Dendritic cell treated with granulocyte-macrophage colony-stimulating factor and Interleukin-4, amounts not matched to agents 40 ng/mL and 50 ng/mL, for 4 days (primary cell): ENCODE results near the gene AKAP13.
A peak's percentile ranks its signal among the peaks of the same experiment; 100 is the strongest.

Experiments
- H3K27ac Mint-ChIP-seq: one replicate; pipeline ENCODE4 v1.8.0; 2022; ENCODE audit warnings: mild to moderate bottlenecking, mixed read lengths
- H3K27me3 Mint-ChIP-seq: one replicate; pipeline ENCODE4 v1.8.0; 2022; ENCODE audit warnings: mild to moderate bottlenecking, mixed read lengths
- H3K36me3 Mint-ChIP-seq: one replicate; pipeline ENCODE4 v1.8.0; 2022; ENCODE audit warnings: low read depth, mixed read lengths
- H3K4me1 Mint-ChIP-seq: one replicate; pipeline ENCODE4 v1.8.0; 2022; ENCODE audit warnings: low read depth, mixed read lengths
- H3K4me3 Mint-ChIP-seq: one replicate; pipeline ENCODE4 v1.8.0; 2022; ENCODE audit warnings: mild to moderate bottlenecking, moderate library complexity, mixed read lengths
- H3K9me3 Mint-ChIP-seq: one replicate; pipeline ENCODE4 v1.8.0; 2022; ENCODE audit warnings: mixed read lengths
- intact Hi-C: fragments of 100-400 bp; cut with micrococcal nuclease; formaldehyde crosslinking; loops from one replicate; pipeline ENCODE4 v1.15.0; 2022

AKAP13 gene

DNA sequence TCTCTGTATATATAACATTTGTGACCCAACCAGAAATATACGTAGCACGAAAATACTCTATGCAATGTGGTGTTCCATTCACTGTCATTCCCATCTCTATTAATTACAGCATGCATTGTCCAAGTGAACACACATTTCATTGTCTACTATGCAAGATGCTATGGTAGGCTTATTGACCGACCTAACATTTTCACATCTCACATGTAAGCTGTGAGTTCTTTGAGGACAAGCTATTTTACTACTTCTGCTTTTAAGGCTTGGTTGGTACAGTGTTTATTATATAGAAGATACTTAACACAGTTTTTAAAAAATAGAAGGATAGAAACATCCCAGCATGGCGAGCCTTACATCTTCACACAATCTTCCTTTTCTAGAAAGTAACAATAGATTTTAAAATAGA, 249.9 kb downstream of the AKAP13 start:
- peaks cover 34% of the 10 kb centered on the region for H3K36me3 Mint-ChIP-seq
- no peaks in the 10 kb centered on the region for H3K9me3 Mint-ChIP-seq
- peaks cover 52% of the 10 kb centered on the region for H3K4me1 Mint-ChIP-seq
- H3K27ac Mint-ChIP-seq: no peak overlapping the region
- intact Hi-C loops: no loop called here
- no peak overlapping the region for H3K4me3 Mint-ChIP-seq
- H3K27me3 Mint-ChIP-seq: no peaks in the 10 kb centered on the region

DNA sequence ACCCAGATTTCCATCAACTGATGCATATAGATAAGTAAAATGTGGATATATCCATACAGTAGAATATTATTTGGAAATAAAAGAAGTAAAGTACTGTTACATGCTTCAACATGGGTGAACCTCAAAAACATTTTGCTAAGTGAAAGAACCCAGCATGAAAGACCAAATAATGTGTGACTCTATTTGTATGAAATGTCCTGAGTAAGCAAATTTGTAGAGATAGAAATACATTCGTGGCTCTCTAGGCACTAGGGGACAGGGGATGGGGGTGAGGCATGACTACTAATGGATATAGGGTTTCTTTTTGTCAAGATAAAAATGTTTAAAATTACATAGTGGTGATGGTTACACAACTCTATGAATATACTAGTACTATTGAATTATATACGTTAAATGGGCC, 250.6 kb downstream of the AKAP13 start:
- H3K4me3 Mint-ChIP-seq: no peak overlapping the region
- H3K9me3 Mint-ChIP-seq: no peaks in the 10 kb centered on the region
- intact Hi-C loops: no loop called here
- peak overlapping the region; percentile 60 for H3K27ac Mint-ChIP-seq
- H3K27me3 Mint-ChIP-seq: no peaks in the 10 kb centered on the region
- H3K36me3 Mint-ChIP-seq: peaks cover 27% of the 10 kb centered on the region
- H3K4me1 Mint-ChIP-seq: peaks cover 46% of the 10 kb centered on the region

DNA sequence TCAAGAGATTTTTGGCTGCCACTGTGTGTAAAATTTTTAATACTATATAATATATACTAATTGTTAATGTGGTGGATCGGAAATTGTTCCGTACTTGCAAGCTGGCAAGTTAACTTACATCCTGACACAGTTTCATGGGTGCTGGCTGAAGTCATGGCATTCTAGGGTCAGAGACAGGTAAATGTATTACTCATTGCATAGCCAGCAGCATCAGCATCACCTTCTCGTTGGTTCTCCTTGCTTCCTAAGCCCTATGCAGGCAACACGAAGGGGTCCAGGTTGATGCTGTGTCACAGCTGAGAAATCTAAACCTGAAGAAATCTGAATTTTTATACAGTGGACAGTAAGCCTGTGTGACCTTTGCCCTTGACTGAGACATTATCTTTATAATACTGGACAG, 251.6 kb downstream of the AKAP13 start:
- no peak overlapping the region for H3K4me3 Mint-ChIP-seq
- no peaks in the 10 kb centered on the region for H3K27me3 Mint-ChIP-seq
- H3K27ac Mint-ChIP-seq: no peak overlapping the region
- H3K36me3 Mint-ChIP-seq: peaks cover 25% of the 10 kb centered on the region
- H3K9me3 Mint-ChIP-seq: no peaks in the 10 kb centered on the region
- intact Hi-C loops: no loop called here
- peaks cover 43% of the 10 kb centered on the region for H3K4me1 Mint-ChIP-seq

GRCh38 chr15:85633859-85634258, 253.5 kb downstream of the AKAP13 start:
- Mint-ChIP-seq H3K27me3 (no peaks in the 10 kb centered on the region), H3K27ac (peak overlapping the region; percentile 49), H3K4me1 (peaks cover 35% of the 10 kb centered on the region), H3K9me3 (no peaks in the 10 kb centered on the region), H3K36me3 (peaks cover 15% of the 10 kb centered on the region), H3K4me3 (no peak overlapping the region)
- intact Hi-C loops: no loop called here

- intact Hi-C loops: no loop called here
- Mint-ChIP-seq H3K9me3 (no peaks in the 10 kb centered on the region), H3K4me3 (no peak overlapping the region), H3K27ac (no peak overlapping the region), H3K4me1 (peaks cover 20% of the 10 kb centered on the region), H3K36me3 (peaks cover 23% of the 10 kb centered on the region), H3K27me3 (no peaks in the 10 kb centered on the region)
These were observed 255.9 kb downstream of the AKAP13 start for GRCh38 chr15:85636351-85636750.

GRCh38 chr15:85639752-85640381, 259.5 kb downstream of the AKAP13 start:
- Mint-ChIP-seq H3K4me1 (peaks cover 27% of the 10 kb centered on the region), H3K9me3 (no peaks in the 10 kb centered on the region), H3K27ac (peak overlapping the region; percentile 50), H3K27me3 (no peaks in the 10 kb centered on the region), H3K4me3 (no peak overlapping the region), H3K36me3 (peaks cover 42% of the 10 kb centered on the region)
- intact Hi-C loops: no loop called here

GRCh38 chr15:85642065-85642692, 261.8 kb downstream of the AKAP13 start:
- H3K27me3 Mint-ChIP-seq: no peaks in the 10 kb centered on the region
- no peak overlapping the region for H3K4me3 Mint-ChIP-seq
- intact Hi-C loops: no loop called here
- peak overlapping the region; percentile 23 for H3K27ac Mint-ChIP-seq
- H3K9me3 Mint-ChIP-seq: no peaks in the 10 kb centered on the region
- H3K4me1 Mint-ChIP-seq: peaks cover 42% of the 10 kb centered on the region
- H3K36me3 Mint-ChIP-seq: peaks cover 53% of the 10 kb centered on the region

DNA sequence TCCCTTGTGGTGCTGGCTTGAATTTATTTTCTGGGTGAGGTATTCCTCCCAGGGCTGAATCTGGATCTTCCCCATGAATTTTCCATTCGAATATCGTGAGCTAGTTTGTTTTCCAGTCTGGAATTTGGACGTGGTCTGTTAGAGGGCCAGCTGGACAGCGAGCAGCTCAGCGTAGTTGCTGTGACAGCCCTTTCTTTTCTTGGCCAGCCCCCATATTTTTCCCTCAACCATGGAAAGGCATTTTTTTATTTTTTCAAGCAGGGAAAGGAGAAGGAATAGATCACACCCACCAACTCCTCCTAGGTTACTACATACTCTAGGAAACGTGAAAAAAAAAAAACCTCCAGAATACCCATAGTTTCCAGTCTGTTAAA, 262.3 kb downstream of the AKAP13 start:
- no peaks in the 10 kb centered on the region for H3K27me3 Mint-ChIP-seq
- H3K9me3 Mint-ChIP-seq: no peaks in the 10 kb centered on the region
- peak overlapping the region; percentile 23 for H3K27ac Mint-ChIP-seq
- no peak overlapping the region for H3K4me3 Mint-ChIP-seq
- peaks cover 47% of the 10 kb centered on the region for H3K4me1 Mint-ChIP-seq
- intact Hi-C loops: no loop called here
- peaks cover 58% of the 10 kb centered on the region for H3K36me3 Mint-ChIP-seq

DNA sequence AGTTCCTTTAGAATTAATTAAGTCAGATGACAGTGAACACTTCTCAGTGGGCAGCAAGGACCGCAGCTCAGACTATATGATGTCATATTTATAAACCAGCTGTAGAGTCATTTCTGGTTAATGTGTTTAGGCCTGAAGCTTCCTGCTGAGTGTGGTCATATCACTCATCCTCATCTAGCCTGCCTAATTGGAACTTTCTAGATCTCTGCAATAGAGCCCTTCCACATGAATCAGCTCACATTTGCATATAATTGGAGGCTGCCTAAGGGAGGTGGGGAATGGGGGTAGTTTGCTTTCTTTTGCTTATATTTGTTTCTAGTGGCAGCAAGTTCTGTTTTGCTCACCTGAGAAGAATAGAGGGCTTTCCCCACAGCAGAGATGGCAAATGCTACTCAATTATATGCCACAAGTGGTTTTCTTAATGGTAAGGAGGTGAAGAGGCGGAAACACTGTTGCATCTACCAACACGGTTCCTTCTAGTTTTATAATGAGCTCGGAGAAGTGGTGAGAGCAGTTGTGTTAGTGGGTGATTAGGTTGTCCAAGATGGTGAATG, 266.2 kb downstream of the AKAP13 start:
- intact Hi-C loops: no loop called here
- no peak overlapping the region for H3K4me3 Mint-ChIP-seq
- peak overlapping the region; percentile 81 for H3K27ac Mint-ChIP-seq
- H3K27me3 Mint-ChIP-seq: no peaks in the 10 kb centered on the region
- H3K36me3 Mint-ChIP-seq: peaks cover 45% of the 10 kb centered on the region
- peaks cover 55% of the 10 kb centered on the region for H3K4me1 Mint-ChIP-seq
- H3K9me3 Mint-ChIP-seq: no peaks in the 10 kb centered on the region

GRCh38 chr15:85649372-85649771, 269.0 kb downstream of the AKAP13 start:
- Mint-ChIP-seq H3K36me3 (peaks cover 49% of the 10 kb centered on the region), H3K27me3 (no peaks in the 10 kb centered on the region), H3K4me1 (peaks cover 50% of the 10 kb centered on the region), H3K9me3 (no peaks in the 10 kb centered on the region), H3K4me3 (peak overlapping the region; percentile 44), H3K27ac (peak overlapping the region; percentile 73)
- intact Hi-C loops: no loop called here

GRCh38 chr15:85651548-85651947, 271.1 kb downstream of the AKAP13 start:
- no peaks in the 10 kb centered on the region for H3K27me3 Mint-ChIP-seq
- no peak overlapping the region for H3K27ac Mint-ChIP-seq
- intact Hi-C loops: no loop called here

DNA sequence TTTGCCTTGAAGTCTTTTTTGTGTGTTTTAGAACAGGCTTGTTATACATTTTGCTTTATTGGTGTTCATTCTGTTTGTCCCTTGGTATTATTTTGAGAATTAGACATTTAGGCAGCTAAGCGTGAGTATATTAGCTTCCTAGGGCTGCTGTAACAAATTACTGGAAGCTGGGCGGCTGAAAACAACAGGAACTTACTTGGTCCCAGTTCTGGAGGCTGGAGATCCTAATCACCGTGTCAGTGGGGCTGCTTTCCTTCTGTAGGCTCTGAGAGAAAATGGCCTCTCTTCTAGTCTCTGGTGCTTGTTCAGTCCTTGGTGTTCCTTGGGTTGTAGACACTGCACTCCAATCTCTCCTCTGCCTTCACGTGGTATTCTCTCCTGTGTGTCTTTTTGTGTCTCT, 272.1 kb downstream of the AKAP13 start:
- Mint-ChIP-seq H3K36me3 (peaks cover 54% of the 10 kb centered on the region), H3K4me1 (peaks cover 27% of the 10 kb centered on the region), H3K4me3 (no peak overlapping the region), H3K27ac (peak overlapping the region; percentile 43), H3K27me3 (no peaks in the 10 kb centered on the region), H3K9me3 (no peaks in the 10 kb centered on the region)
- intact Hi-C loops: no loop called here

More at GRCh38 chr15:85651548-85651947, 271.1 kb downstream of the AKAP13 start:
- no peak overlapping the region for H3K4me3 Mint-ChIP-seq
- H3K36me3 Mint-ChIP-seq: peaks cover 54% of the 10 kb centered on the region
- H3K9me3 Mint-ChIP-seq: no peaks in the 10 kb centered on the region
- peaks cover 36% of the 10 kb centered on the region for H3K4me1 Mint-ChIP-seq

- H3K27ac Mint-ChIP-seq: no peak overlapping the region
- no peaks in the 10 kb centered on the region for H3K9me3 Mint-ChIP-seq
- H3K27me3 Mint-ChIP-seq: no peaks in the 10 kb centered on the region
- intact Hi-C loops: no loop called here
- peaks cover 27% of the 10 kb centered on the region for H3K4me1 Mint-ChIP-seq
- peaks cover 89% of the 10 kb centered on the region for H3K36me3 Mint-ChIP-seq
- H3K4me3 Mint-ChIP-seq: no peak overlapping the region
These were observed 276.7 kb downstream of the AKAP13 start for GRCh38 chr15:85657132-85657531.

- Mint-ChIP-seq H3K4me1 (peaks cover 22% of the 10 kb centered on the region), H3K27me3 (no peaks in the 10 kb centered on the region), H3K27ac (no peak overlapping the region), H3K4me3 (no peak overlapping the region), H3K9me3 (no peaks in the 10 kb centered on the region), H3K36me3 (peaks cover 85% of the 10 kb centered on the region)
- intact Hi-C loops: no loop called here
These were observed 278.4 kb downstream of the AKAP13 start for GRCh38 chr15:85658816-85659215.
